ENCODE results near the gene ALKBH6. TPM values are rescaled to one million over a fixed set of nuclear protein-coding genes. Genes with fewer than 3 reads are reported as not detected.
"Not testable (repeated sequence)": the region's sequence is repeated elsewhere in the genome, so short reads cannot be mapped to it uniquely, and the experiment has no call there.

Gene ALKBH6
- total RNA-seq, 1 donor from 2014 or later: 46.1 TPM

DNA sequence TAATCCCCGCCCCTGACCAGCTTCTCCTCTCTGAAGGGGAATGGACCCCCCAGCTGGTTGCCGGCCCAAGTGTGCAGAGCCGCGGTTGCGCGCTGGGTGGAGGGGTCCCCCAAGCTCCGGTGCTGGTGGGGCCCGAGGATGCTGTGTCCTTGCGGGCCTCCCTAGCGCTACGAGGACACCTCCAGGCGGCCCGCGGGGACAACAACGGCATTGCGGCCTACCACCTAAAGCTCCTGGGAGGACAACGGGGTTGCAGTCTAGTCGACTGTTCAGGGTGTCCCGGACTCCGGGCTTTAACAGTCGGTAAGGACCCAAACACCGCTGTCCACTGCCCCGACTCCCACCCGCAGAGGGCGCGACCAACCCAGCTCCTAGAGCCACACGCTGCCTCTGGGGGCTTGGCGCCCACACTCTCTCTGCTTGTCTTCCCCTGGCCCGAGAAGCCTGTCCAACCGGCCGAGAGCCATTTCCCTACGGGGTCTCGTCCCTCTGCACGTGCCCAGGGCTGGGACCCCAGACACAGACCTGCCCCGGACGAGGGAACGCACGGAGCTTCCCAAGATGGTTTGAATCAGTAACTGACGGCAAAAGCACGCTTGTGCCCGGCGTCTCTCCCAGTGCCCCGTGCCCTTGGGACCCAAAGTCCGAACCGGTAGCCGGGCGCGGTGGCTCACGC is 20.0 kb downstream of the ALKBH6 start:
- Mint-ChIP-seq H3K4me3 (peak overlapping the region; percentile 92), H3K36me3 (ENCODE audit: low read depth) (peaks cover 16% of the 10 kb centered on the region), H3K4me1 (peaks cover 27% of the 10 kb centered on the region), H3K27me3 (no peaks in the 10 kb centered on the region), H3K9me3 (no peaks in the 10 kb centered on the region), H3K27ac (peak overlapping the region; percentile 75)
- intact Hi-C loops (cut with micrococcal nuclease): no loop called here
- DNase-seq: peak; percentile 70

DNA sequence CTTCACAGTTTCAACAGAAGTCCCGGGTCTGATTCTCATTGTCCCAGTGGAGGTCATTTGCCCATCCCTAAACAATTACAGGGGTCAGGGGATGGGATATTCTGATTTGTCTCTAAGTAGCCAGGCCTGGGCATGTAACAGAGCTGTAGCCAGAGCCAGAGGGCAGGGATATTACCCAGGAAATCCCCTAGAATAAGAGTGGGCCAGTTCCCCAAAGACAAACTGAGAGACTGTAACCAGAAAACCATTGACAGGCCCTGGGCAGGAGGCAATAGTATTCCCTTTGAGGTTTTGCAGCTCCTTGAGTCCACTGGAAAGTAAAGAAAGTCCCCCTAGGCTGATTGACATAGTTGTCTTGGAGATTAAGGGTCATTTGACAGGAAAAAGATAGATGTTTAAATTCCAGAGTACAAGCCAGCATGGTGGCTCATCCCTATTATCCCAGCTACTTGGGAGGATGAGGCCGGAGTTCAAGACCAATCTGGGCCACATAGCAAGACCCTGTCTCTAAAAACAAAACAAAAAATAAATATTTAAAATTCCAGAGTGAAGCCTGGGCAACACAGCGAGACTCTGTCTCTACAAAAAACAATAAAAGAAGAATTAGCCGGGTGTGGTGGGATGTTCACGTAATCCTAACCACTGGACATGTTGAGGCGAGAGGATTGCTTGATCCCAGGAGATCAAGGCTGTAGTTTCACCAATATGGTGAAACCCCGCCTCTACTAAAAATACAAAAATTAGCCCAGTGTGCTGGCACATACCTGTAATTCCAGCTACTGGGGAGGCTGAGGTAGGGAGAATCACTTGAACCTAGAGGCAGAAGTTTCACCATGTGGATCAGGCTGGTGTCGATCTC is 20.9 kb downstream of the ALKBH6 start:
- Mint-ChIP-seq H3K27me3 (peaks cover 8% of the 10 kb centered on the region), H3K27ac (peak overlapping the region; percentile 3), H3K36me3 (ENCODE audit: low read depth) (peaks cover 14% of the 10 kb centered on the region), H3K4me3 (no peak overlapping the region), H3K9me3 (no peaks in the 10 kb centered on the region), H3K4me1 (peaks cover 27% of the 10 kb centered on the region)
- intact Hi-C loops (cut with micrococcal nuclease): no loop called here
- no peak for DNase-seq

DNA sequence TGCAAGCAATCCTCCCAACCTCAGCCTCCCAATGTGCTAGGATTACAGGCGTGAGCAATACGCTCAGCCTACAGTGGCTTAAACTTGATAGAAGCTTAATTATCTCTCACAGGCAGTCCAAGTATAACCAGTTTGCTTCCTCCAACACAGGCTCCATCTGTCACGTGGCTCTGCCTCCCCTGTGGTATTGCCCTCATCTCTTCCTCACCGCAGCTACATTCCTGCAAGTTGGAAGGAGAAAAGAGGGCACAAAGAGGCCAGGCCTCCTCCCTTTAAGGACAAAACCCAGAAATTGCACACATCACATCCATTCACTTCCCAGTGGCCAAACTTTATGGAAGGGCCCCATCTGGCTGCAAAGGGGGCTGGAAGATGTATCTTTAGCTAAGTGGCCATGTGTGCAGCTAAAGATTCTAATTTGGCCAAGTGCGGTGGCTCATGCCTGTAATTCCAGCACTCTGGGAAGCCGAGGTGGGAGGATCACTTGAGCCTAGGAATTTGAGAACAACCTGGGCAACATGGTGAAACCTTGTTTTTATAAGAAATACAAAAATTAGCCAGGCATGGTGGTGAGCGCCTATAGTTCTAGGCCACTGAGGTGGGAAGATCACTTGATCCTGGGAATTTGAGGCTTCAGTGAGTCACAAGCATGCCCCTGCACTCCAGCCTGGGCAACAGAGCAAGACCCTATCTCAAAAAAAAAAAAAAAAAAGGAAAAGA is 22.1 kb downstream of the ALKBH6 start:
- no peak for DNase-seq
- intact Hi-C loops (cut with micrococcal nuclease): no loop called here
- peaks cover 20% of the 10 kb centered on the region for H3K4me1 Mint-ChIP-seq
- no peaks in the 10 kb centered on the region for H3K9me3 Mint-ChIP-seq
- peaks cover 6% of the 10 kb centered on the region for H3K36me3 Mint-ChIP-seq (ENCODE audit: low read depth)
- H3K27ac Mint-ChIP-seq: no peak overlapping the region
- H3K27me3 Mint-ChIP-seq: peaks cover 14% of the 10 kb centered on the region
- H3K4me3 Mint-ChIP-seq: no peak overlapping the region

DNA sequence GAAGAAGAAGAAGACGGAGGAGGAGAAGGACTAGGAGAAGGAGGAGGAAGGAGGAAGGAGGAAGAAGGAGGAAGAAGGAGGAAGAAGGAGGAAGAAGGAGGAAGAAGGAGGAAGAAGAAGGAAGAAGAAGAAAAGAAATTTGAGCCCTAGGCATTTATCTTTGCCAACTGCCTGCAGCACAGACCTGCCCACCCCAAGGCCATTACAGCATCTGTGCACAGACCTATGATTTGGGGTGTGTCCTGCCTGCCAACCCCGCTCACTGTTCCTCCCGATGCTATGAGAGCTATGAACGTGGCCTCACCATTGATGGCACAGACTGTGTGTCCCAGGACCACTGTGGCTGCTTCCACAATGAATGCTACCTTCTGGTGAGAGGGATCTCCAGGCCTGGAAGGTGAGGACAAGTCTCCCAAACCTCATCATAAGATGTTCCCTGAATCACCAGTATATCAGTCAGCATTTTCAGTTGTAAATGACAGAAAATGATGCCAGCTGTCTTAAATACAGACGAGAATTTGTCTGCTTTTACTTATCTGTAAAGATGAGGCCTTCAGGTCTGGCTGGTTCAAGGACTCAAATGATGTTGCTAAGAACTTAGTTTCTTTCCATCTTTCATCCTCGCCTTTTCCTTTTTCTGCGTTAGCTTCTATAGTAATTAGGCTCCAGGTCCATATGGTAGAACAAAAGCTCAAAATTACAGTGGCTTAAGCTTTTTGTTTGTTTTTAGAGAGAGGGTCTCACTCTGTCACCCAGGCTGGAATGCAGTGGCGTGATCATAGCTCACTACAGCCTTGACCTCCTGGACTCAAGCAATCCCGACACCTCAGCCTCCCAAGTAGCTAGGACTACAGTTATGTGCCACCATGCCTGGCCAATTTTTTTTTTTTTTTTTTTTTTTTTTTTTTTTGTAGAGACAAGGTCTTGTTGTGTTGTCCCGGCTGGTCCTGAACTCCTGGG is 23.0 kb downstream of the ALKBH6 start:
- no peaks in the 10 kb centered on the region for H3K9me3 Mint-ChIP-seq
- no peak overlapping the region for H3K27ac Mint-ChIP-seq
- peaks cover 21% of the 10 kb centered on the region for H3K27me3 Mint-ChIP-seq
- peaks cover 3% of the 10 kb centered on the region for H3K36me3 Mint-ChIP-seq (ENCODE audit: low read depth)
- peaks cover 16% of the 10 kb centered on the region for H3K4me1 Mint-ChIP-seq
- H3K4me3 Mint-ChIP-seq: no peak overlapping the region
- no peak for DNase-seq
- intact Hi-C loops (cut with micrococcal nuclease): no loop called here

DNA sequence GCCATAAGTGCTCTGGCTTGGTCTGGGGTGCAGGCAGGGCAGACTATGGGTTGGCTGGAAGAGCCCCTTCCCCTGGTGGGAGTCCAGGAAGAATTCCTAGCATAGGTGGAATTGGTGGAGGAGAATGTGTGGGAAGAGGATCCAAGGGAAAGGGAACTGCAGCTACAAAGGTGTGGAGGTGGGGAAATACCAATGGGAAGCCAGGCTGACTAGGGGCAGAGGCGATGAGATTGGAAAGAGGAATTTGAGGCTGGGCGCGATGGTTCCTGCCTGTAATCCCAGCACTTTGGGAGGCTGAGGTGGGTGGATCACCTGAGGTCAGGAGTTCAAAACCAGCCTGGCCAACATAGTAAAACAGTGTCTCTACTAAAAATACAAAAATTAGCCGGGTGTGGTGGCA is 23.9 kb downstream of the ALKBH6 start:
- Mint-ChIP-seq H3K4me3 (no peak overlapping the region), H3K9me3 (no peaks in the 10 kb centered on the region), H3K27me3 (peaks cover 30% of the 10 kb centered on the region), H3K27ac (no peak overlapping the region), H3K36me3 (ENCODE audit: low read depth) (no peaks in the 10 kb centered on the region), H3K4me1 (peaks cover 11% of the 10 kb centered on the region)
- DNase-seq: no peak
- intact Hi-C loops (cut with micrococcal nuclease): no loop called here

DNA sequence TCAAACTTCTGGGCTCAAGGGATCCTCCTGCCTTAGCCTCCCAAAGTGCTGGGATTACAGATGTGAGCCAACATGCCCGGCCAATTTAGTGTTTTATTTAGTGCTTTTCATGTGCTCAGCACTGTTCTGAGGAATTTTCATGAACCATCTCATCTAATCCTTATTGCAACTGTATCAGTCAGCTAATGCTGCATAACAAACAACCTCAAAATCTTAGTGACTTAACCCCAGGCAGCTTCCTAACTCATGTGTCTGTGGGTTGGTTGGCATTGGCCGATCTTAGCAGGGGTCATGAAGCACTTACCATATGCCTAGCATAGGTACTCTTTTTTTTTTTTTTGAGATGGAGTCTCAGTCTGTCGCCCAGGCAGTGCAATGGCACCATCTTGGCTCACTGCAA is 25.2 kb downstream of the ALKBH6 start:
- no peak overlapping the region for H3K27ac Mint-ChIP-seq
- peaks cover 40% of the 10 kb centered on the region for H3K27me3 Mint-ChIP-seq
- intact Hi-C loops (cut with micrococcal nuclease): no loop called here
- H3K36me3 Mint-ChIP-seq (ENCODE audit: low read depth): no peaks in the 10 kb centered on the region
- no peak for DNase-seq
- H3K9me3 Mint-ChIP-seq: no peaks in the 10 kb centered on the region
- H3K4me3 Mint-ChIP-seq: no peak overlapping the region
- peaks cover 5% of the 10 kb centered on the region for H3K4me1 Mint-ChIP-seq

DNA sequence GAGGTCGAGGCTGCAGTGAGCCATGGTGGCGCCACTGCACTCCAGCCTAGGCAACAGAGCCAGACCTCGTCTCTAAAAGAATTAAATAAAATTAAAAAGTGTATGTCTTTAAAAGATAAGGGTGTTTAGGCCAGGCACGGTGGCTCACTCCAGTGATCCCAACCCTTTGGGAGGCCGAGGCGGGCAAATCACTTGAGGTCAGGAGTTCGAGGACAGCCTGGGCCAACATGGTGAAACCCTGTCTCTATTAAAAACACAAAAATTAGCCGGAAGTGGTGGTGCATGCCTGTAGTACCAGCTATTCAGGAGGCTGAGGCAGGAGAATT is 26.5 kb downstream of the ALKBH6 start:
- intact Hi-C loops (cut with micrococcal nuclease): no loop called here
- Mint-ChIP-seq H3K4me3 (peak overlapping the region; percentile 74), H3K27me3 (peaks cover 42% of the 10 kb centered on the region)

DNA sequence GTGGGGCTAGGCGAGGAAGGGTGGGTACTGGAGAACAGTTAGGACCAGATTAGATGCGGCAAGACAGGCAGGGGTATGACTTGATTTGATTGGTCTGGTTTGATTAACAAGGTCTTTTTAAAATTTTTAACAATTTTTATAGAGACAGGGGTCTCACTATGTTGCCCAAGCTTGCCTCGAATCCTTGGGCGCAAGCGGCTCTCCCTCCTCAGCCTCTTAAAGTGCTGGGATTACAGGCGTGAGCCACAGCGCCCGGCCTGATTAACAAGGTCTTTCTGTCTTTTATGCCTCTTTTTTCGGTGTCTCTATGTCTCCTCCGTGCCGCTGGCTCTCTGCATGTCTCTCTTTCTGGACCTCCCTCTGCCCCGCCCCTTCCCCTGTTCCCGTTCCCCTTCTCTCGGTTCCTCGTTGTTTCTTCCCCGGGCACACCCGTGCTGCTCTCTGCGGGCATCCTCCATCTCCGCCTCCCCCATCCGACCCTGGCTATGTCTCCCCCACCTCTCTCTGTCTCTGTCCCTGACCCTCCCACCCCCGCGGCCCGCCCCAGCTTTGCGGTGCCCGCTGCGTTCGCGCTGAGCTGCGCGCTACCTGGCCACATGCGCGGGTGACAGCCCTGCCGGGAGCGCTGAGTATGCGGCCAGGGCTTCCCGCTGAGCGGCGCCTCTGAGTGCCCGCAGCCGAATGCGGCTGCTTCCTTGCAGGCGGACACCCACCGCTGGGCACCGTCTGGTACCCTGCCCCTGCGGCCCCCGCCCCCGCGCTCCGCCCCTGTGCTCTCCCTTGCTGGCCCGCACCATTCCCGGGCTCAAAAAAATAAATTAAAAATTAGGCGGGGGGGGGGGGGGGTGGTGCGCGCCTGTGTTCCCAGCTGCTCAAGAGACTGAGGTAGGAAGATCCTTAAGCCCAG is 27.1 kb downstream of the ALKBH6 start:
- Mint-ChIP-seq H3K4me1 (peaks cover 5% of the 10 kb centered on the region), H3K27ac (no peak overlapping the region), H3K36me3 (ENCODE audit: low read depth) (no peaks in the 10 kb centered on the region), H3K4me3 (peak overlapping the region; percentile 74), H3K27me3 (peaks cover 42% of the 10 kb centered on the region), H3K9me3 (no peaks in the 10 kb centered on the region)
- peak; percentile 71 for DNase-seq
- intact Hi-C loops (cut with micrococcal nuclease): no loop called here

More for the DNA sequence above, 26.5 kb downstream of the ALKBH6 start:
- no peaks in the 10 kb centered on the region for H3K9me3 Mint-ChIP-seq
- H3K36me3 Mint-ChIP-seq (ENCODE audit: low read depth): no peaks in the 10 kb centered on the region
- H3K4me1 Mint-ChIP-seq: peaks cover 5% of the 10 kb centered on the region
- no peak overlapping the region for H3K27ac Mint-ChIP-seq
- DNase-seq: no peak

DNA sequence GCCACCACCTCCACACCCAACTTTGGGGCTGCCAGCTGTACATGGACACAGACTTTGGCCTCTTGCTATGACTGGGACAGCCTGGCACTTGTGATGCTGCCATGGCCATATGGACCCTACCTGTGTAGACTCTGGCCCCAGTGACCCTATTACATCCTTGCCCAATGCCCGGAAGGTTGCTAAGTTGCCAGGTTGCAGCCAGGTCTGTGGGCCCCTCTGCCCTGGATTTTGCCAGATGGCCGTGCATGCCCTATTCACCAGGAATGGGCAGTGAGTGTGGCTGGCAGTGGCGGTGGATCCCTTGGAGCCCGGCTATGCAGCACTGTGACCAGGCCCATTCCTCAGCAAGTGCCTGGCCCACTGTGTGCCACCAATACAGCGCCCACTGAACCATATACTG is 27.9 kb downstream of the ALKBH6 start:
- Mint-ChIP-seq H3K4me1 (peaks cover 5% of the 10 kb centered on the region), H3K27ac (no peak overlapping the region), H3K36me3 (ENCODE audit: low read depth) (no peaks in the 10 kb centered on the region), H3K4me3 (peak overlapping the region; percentile 42), H3K27me3 (peaks cover 43% of the 10 kb centered on the region), H3K9me3 (no peaks in the 10 kb centered on the region)
- intact Hi-C loops (cut with micrococcal nuclease): no loop called here
- DNase-seq: no peak

DNA sequence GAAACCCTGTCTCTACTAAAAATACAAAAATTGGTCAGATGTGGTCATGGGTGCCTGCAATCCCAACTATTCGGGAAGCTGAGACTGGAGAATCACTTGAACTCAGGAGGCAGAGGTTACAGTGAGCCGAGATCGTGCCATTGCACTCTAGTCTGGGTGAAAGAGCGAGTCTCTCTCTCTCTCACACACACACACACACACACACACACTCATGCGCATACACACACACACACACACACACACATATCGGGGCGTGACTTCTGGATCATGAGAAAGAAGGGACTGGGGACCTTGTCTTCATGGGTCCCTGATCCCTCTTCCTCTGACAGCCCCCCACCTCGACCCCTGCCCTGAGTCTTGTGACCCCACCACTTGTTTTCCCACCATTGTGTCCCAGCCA is 30.8 kb downstream of the ALKBH6 start:
- Mint-ChIP-seq H3K27me3 (peaks cover 45% of the 10 kb centered on the region), H3K4me1 (peaks cover 5% of the 10 kb centered on the region), H3K9me3 (no peaks in the 10 kb centered on the region), H3K4me3 (no peak overlapping the region), H3K27ac (no peak overlapping the region), H3K36me3 (ENCODE audit: low read depth) (no peaks in the 10 kb centered on the region)
- no peak for DNase-seq
- intact Hi-C loops (cut with micrococcal nuclease): no loop called here

DNA sequence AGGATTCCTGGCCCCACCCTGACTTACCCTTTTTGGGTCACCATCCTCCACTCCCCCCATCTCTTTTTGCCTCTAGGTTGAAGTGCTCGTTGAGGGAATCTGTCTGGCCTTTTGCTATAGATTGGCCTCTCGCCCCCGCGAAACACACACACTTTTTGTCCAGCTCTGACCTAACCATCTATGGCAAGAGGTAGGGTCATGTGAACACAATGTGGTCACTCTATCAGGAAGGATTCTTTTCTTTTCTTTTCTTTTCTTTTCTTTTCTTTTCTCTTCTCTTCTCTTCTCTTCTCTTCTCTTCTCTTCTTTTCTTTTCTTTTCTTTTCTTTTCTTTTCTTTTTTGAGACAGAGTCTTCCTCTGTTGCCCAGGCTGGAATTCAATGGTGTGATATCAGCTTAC is 33.0 kb downstream of the ALKBH6 start:
- H3K27ac Mint-ChIP-seq; H3K9me3 Mint-ChIP-seq; DNase-seq; intact Hi-C loops (cut with micrococcal nuclease); H3K36me3 Mint-ChIP-seq (ENCODE audit: low read depth); H3K4me1 Mint-ChIP-seq; H3K4me3 Mint-ChIP-seq: not testable (repeated sequence)
- H3K27me3 Mint-ChIP-seq: peaks cover 33% of the 10 kb centered on the region

DNA sequence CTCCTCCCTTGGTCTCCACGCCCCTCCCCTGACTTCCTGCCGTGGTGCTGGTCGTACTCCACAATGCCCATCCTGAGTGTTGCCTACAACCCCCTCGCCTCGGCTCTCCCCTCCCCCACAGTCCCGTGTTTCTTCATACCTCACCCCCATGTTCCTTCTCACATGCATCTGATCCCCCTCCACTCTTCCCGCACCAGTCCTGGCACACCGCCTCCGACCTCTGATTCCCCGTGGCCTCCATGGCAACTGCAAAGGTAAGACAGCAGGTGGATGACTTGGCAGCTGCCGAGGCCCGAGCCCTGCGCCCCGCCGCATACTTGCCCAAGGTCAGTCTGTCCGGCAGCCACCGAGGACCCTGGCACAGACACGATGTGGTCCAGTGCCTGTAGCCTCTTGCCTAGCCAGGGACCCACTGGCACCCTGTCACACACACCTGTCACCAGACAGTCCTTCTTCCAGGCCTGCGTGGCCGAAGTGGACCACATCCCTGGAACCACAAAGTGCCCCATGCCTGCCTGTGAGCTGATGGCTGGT is 35.1 kb downstream of the ALKBH6 start:
- no peak overlapping the region for H3K27ac Mint-ChIP-seq
- no peak for DNase-seq
- H3K4me3 Mint-ChIP-seq: no peak overlapping the region
- H3K27me3 Mint-ChIP-seq: peaks cover 15% of the 10 kb centered on the region
- no peaks in the 10 kb centered on the region for H3K36me3 Mint-ChIP-seq (ENCODE audit: low read depth)
- intact Hi-C loops (cut with micrococcal nuclease): no loop called here
- H3K4me1 Mint-ChIP-seq: no peaks in the 10 kb centered on the region
- no peaks in the 10 kb centered on the region for H3K9me3 Mint-ChIP-seq
